Measurements from ENCODE around the gene BUD23. TPM values are rescaled to one million over a fixed set of nuclear protein-coding genes. Genes with fewer than 3 reads are reported as not detected.

Gene BUD23
- total RNA-seq = 10 to 100 TPM; 39.5 to 49.8 (median 41.0) TPM

GRCh38 chr7:73683056-73683787 lies at the start of gene BUD23, which contains the start of gene DNAJC30:
BUD23 (plus strand) TSS chr7:73683597; CDS start chr7:73683626, 29 bp downstream.
DNAJC30 (minus strand) TSS chr7:73683453; CDS start chr7:73683423, 30 bp downstream.
- Histone ChIP-seq H3K4me3 (peak within 1 kb of the TSS; percentile 68 to 87 (median 86)), H3K27me3 (no peaks in the 10 kb centered on the region), H3K36me3 (no peaks in the 10 kb centered on the region), H3K27ac (peak within 1 kb of the TSS; percentile 85 to 88), H3K9me3 (no peaks in the 10 kb centered on the region), H3K4me1 (peaks cover 11 to 14% of the 10 kb centered on the region in 2 donors)
- TF ChIP-seq POLR2A (IDR thresholded peaks at IDR 0.05) = peak; percentile 36
- TF ChIP-seq CTCF (IDR thresholded peaks at IDR 0.05) = peak in 1 of 3 donors; percentile 18
- TF ChIP-seq POLR2AphosphoS5 (IDR thresholded peaks at IDR 0.05) = peak; percentile 51 to 81 (median 63)
- peak; percentile 98 to 99 for DNase-seq (ENCODE audit: low spot score in 2 of 2)
- intact Hi-C loops (cut with DNase I; ENCODE audit: low total_unique reads) = no loop called here

GRCh38 chr7:73633844-73634243 lies 49.6 kb upstream of the BUD23 start:
- no peak for DNase-seq (ENCODE audit: low spot score in 2 of 2)
- Histone ChIP-seq H3K4me1 (no peaks in the 10 kb centered on the region), H3K36me3 (no peaks in the 10 kb centered on the region), H3K27ac (no peak overlapping the region), H3K27me3 (peaks cover 0 to 39% of the 10 kb centered on the region in 2 donors), H3K9me3 (no peaks in the 10 kb centered on the region), H3K4me3 (no peak overlapping the region)
- intact Hi-C loops (cut with DNase I; ENCODE audit: low total_unique reads) = no loop called here
- TF ChIP-seq POLR2A (IDR thresholded peaks at IDR 0.05) (no peak), POLR2AphosphoS5 (IDR thresholded peaks at IDR 0.05) (no peak), CTCF (IDR thresholded peaks at IDR 0.05) (no peak)

- DNase-seq (ENCODE audit: low spot score in 2 of 2) = no peak
- no peak overlapping the region for H3K27ac ChIP-seq
- no peaks in the 10 kb centered on the region for H3K4me1 ChIP-seq
- no peaks in the 10 kb centered on the region for H3K9me3 ChIP-seq
- no peak overlapping the region for H3K4me3 ChIP-seq
- no peak for TF ChIP-seq CTCF (IDR thresholded peaks at IDR 0.05)
- no peak for TF ChIP-seq POLR2A (IDR thresholded peaks at IDR 0.05)
- TF ChIP-seq POLR2AphosphoS5 (IDR thresholded peaks at IDR 0.05) = no peak
- H3K36me3 ChIP-seq = no peaks in the 10 kb centered on the region
- intact Hi-C loops (cut with DNase I; ENCODE audit: low total_unique reads) = no loop called here
- H3K27me3 ChIP-seq = peaks cover 0 to 29% of the 10 kb centered on the region in 2 donors
Observed at GRCh38 chr7:73635428-73636200, 47.8 kb upstream of the BUD23 start.

- Histone ChIP-seq H3K27me3 (peaks cover 0 to 15% of the 10 kb centered on the region in 2 donors), H3K36me3 (no peaks in the 10 kb centered on the region), H3K27ac (no peak overlapping the region), H3K4me1 (no peaks in the 10 kb centered on the region), H3K9me3 (peaks cover 9 to 10% of the 10 kb centered on the region in 2 donors), H3K4me3 (no peak overlapping the region)
- intact Hi-C loops (cut with DNase I; ENCODE audit: low total_unique reads) = no loop called here
- no peak for TF ChIP-seq POLR2A (IDR thresholded peaks at IDR 0.05)
- no peak for DNase-seq (ENCODE audit: low spot score in 2 of 2)
Observed at GRCh38 chr7:73638911-73639310, 44.5 kb upstream of the BUD23 start.

- Histone ChIP-seq H3K27ac (no peak overlapping the region), H3K9me3 (peaks cover 9 to 10% of the 10 kb centered on the region in 2 donors), H3K36me3 (no peaks in the 10 kb centered on the region), H3K4me3 (no peak overlapping the region), H3K27me3 (peaks cover 2 to 12% of the 10 kb centered on the region in 2 donors), H3K4me1 (peaks cover 0 to under 1% of the 10 kb centered on the region in 2 donors)
- intact Hi-C loops (cut with DNase I; ENCODE audit: low total_unique reads) = no loop called here
- DNase-seq (ENCODE audit: low spot score in 2 of 2) = no peak
- TF ChIP-seq POLR2A (IDR thresholded peaks at IDR 0.05) = no peak
- TF ChIP-seq CTCF (IDR thresholded peaks at IDR 0.05) = no peak
- no peak for TF ChIP-seq POLR2AphosphoS5 (IDR thresholded peaks at IDR 0.05)
Observed at GRCh38 chr7:73642834-73643233, 40.6 kb upstream of the BUD23 start.

All from breast epithelium (tissue), 4 donors.